ENCODE measurements around the gene AUTS2. TPM values are rescaled to one million over a fixed set of nuclear protein-coding genes. Genes with fewer than 3 reads are reported as not detected.
A peak's percentile ranks its signal among the peaks of the same experiment; 100 is the strongest.

The AUTS2 gene
- total and polyA plus RNA-seq, 5 donors: 7.0 to 15.4 (median 10.6) TPM

- Histone ChIP-seq H3K4me3 (ENCODE audit: low read length) (no peak overlapping the region), H3K27me3 (ENCODE audit: control insufficient read depth, insufficient read depth) (no peaks in the 10 kb centered on the region), H3K27ac (ENCODE audit: low read length) (no peak overlapping the region), H3K9me3 (ENCODE audit: control insufficient read depth, low read length) (no peaks in the 10 kb centered on the region), H3K4me1 (ENCODE audit: control insufficient read depth, insufficient read depth, low read length) (no peaks in the 10 kb centered on the region)
- DNase-seq (no peak), ATAC-seq (peak in 1 of 2 donors; percentile 50)
- intact Hi-C loops (cut with DNase I): loop anchor here in 1 of 4 donors (10.0 kb wide), 1 partner anchor 475 kb away; no protein-coding TSS in a partner anchor
- 47% methylated on average over 6 of the region's 6 CpGs for WGBS
Observed at GRCh38 chr7:69889976-69890351, 291.7 kb downstream of the AUTS2 start.

GRCh38 chr7:69892790-69893189 is 294.5 kb downstream of the AUTS2 start:
- DNase-seq (no peak), ATAC-seq (no peak)
- Histone ChIP-seq H3K27me3 (ENCODE audit: control insufficient read depth, insufficient read depth) (no peaks in the 10 kb centered on the region), H3K4me3 (ENCODE audit: low read length) (no peak overlapping the region), H3K27ac (ENCODE audit: low read length) (no peak overlapping the region), H3K4me1 (ENCODE audit: control insufficient read depth, insufficient read depth, low read length) (no peaks in the 10 kb centered on the region), H3K9me3 (ENCODE audit: control insufficient read depth, low read length) (no peaks in the 10 kb centered on the region)
- intact Hi-C loops (cut with DNase I): loop anchor here in 1 of 4 donors (10.0 kb wide), 1 partner anchor 478 kb away; no protein-coding TSS in a partner anchor

- no peak for DNase-seq
- H3K9me3 ChIP-seq (ENCODE audit: control insufficient read depth, low read length): no peaks in the 10 kb centered on the region
- no peak overlapping the region for H3K4me3 ChIP-seq (ENCODE audit: low read length)
- 66% methylated on average over 3 of the region's 3 CpGs for WGBS
- intact Hi-C loops (cut with DNase I): loop anchor here in 1 of 4 donors (10.0 kb wide), 1 partner anchor 479 kb away; no protein-coding TSS in a partner anchor
- H3K27me3 ChIP-seq (ENCODE audit: control insufficient read depth, insufficient read depth): no peaks in the 10 kb centered on the region
- H3K27ac ChIP-seq (ENCODE audit: low read length): no peak overlapping the region
- ATAC-seq: peak; percentile 55 to 68
- no peaks in the 10 kb centered on the region for H3K4me1 ChIP-seq (ENCODE audit: control insufficient read depth, insufficient read depth, low read length)
Observed at GRCh38 chr7:69893906-69894305, 295.6 kb downstream of the AUTS2 start.

GRCh38 chr7:69895446-69895845 is 297.2 kb downstream of the AUTS2 start:
- intact Hi-C loops (cut with DNase I): loop anchor here in 1 of 4 donors (10.0 kb wide), 1 partner anchor 481 kb away; no protein-coding TSS in a partner anchor
- ATAC-seq: no peak
- 88% methylated on average over 2 of the region's 2 CpGs for WGBS
- Histone ChIP-seq H3K27ac (ENCODE audit: low read length) (no peak overlapping the region), H3K9me3 (ENCODE audit: control insufficient read depth, low read length) (no peaks in the 10 kb centered on the region), H3K4me3 (ENCODE audit: low read length) (no peak overlapping the region), H3K27me3 (ENCODE audit: control insufficient read depth, insufficient read depth) (no peaks in the 10 kb centered on the region), H3K4me1 (ENCODE audit: control insufficient read depth, insufficient read depth, low read length) (no peaks in the 10 kb centered on the region)
- DNase-seq: no peak

- H3K27me3 ChIP-seq (ENCODE audit: control insufficient read depth, insufficient read depth): no peaks in the 10 kb centered on the region
- intact Hi-C loops (cut with DNase I): loop anchor here in 1 of 4 donors (10.0 kb wide), 1 partner anchor 481 kb away; no protein-coding TSS in a partner anchor
- H3K4me1 ChIP-seq (ENCODE audit: control insufficient read depth, insufficient read depth, low read length): no peaks in the 10 kb centered on the region
- H3K27ac ChIP-seq (ENCODE audit: low read length): no peak overlapping the region
- DNase-seq: no peak
- 89% methylated on average over 5 of the region's 5 CpGs for WGBS
- no peaks in the 10 kb centered on the region for H3K9me3 ChIP-seq (ENCODE audit: control insufficient read depth, low read length)
- no peak for ATAC-seq
- no peak overlapping the region for H3K4me3 ChIP-seq (ENCODE audit: low read length)
Observed at GRCh38 chr7:69896121-69896520, 297.8 kb downstream of the AUTS2 start.

- intact Hi-C loops (cut with DNase I): loop anchor here in 1 of 4 donors (10.0 kb wide), 1 partner anchor 483 kb away; no protein-coding TSS in a partner anchor
- WGBS: 83% methylated on average over 2 of the region's 2 CpGs
Observed at GRCh38 chr7:69898189-69898588, 299.9 kb downstream of the AUTS2 start.

GRCh38 chr7:69903410-69903809 is 305.1 kb downstream of the AUTS2 start:
- no peak overlapping the region for H3K27ac ChIP-seq (ENCODE audit: low read length)
- H3K4me1 ChIP-seq (ENCODE audit: control insufficient read depth, insufficient read depth, low read length): no peaks in the 10 kb centered on the region
- H3K4me3 ChIP-seq (ENCODE audit: low read length): no peak overlapping the region
- no peaks in the 10 kb centered on the region for H3K27me3 ChIP-seq (ENCODE audit: control insufficient read depth, insufficient read depth)
- no peaks in the 10 kb centered on the region for H3K9me3 ChIP-seq (ENCODE audit: control insufficient read depth, low read length)
- ATAC-seq (no peak), DNase-seq (no peak)
- intact Hi-C loops (cut with DNase I): no loop called here

More at GRCh38 chr7:69898189-69898588, 299.9 kb downstream of the AUTS2 start:
- Histone ChIP-seq H3K4me1 (ENCODE audit: control insufficient read depth, insufficient read depth, low read length) (no peaks in the 10 kb centered on the region), H3K4me3 (ENCODE audit: low read length) (no peak overlapping the region), H3K27ac (ENCODE audit: low read length) (no peak overlapping the region), H3K27me3 (ENCODE audit: control insufficient read depth, insufficient read depth) (no peaks in the 10 kb centered on the region), H3K9me3 (ENCODE audit: control insufficient read depth, low read length) (no peaks in the 10 kb centered on the region)
- ATAC-seq: no peak
- DNase-seq: no peak

- H3K27ac ChIP-seq (ENCODE audit: low read length): no peak overlapping the region
- H3K4me3 ChIP-seq (ENCODE audit: low read length): no peak overlapping the region
- WGBS: 75% methylated on average over 8 of the region's 8 CpGs
- H3K4me1 ChIP-seq (ENCODE audit: control insufficient read depth, insufficient read depth, low read length): no peaks in the 10 kb centered on the region
- DNase-seq: no peak
- H3K9me3 ChIP-seq (ENCODE audit: control insufficient read depth, low read length): no peaks in the 10 kb centered on the region
- no peaks in the 10 kb centered on the region for H3K27me3 ChIP-seq (ENCODE audit: control insufficient read depth, insufficient read depth)
- intact Hi-C loops (cut with DNase I): no loop called here
- no peak for ATAC-seq
Observed at GRCh38 chr7:69906283-69906995, 308.2 kb downstream of the AUTS2 start.

GRCh38 chr7:69907720-69908119 is 309.4 kb downstream of the AUTS2 start:
- H3K4me1 ChIP-seq (ENCODE audit: control insufficient read depth, insufficient read depth, low read length): no peaks in the 10 kb centered on the region
- no peak for ATAC-seq
- no peak overlapping the region for H3K4me3 ChIP-seq (ENCODE audit: low read length)
- H3K27me3 ChIP-seq (ENCODE audit: control insufficient read depth, insufficient read depth): no peaks in the 10 kb centered on the region
- no peak for DNase-seq
- intact Hi-C loops (cut with DNase I): no loop called here
- no peaks in the 10 kb centered on the region for H3K9me3 ChIP-seq (ENCODE audit: control insufficient read depth, low read length)
- H3K27ac ChIP-seq (ENCODE audit: low read length): no peak overlapping the region

GRCh38 chr7:69908454-69908853 is 310.2 kb downstream of the AUTS2 start:
- WGBS: 96% methylated on average over 1 of the region's 1 CpG

GRCh38 chr7:69910150-69910549 is 311.9 kb downstream of the AUTS2 start:
- Histone ChIP-seq H3K4me3 (ENCODE audit: low read length) (no peak overlapping the region), H3K27me3 (ENCODE audit: control insufficient read depth, insufficient read depth) (no peaks in the 10 kb centered on the region), H3K27ac (ENCODE audit: low read length) (no peak overlapping the region), H3K4me1 (ENCODE audit: control insufficient read depth, insufficient read depth, low read length) (no peaks in the 10 kb centered on the region), H3K9me3 (ENCODE audit: control insufficient read depth, low read length) (no peaks in the 10 kb centered on the region)
- intact Hi-C loops (cut with DNase I): no loop called here
- 94% methylated on average over 3 of the region's 3 CpGs for WGBS
- no peak for ATAC-seq
- DNase-seq: no peak

More at GRCh38 chr7:69908454-69908853, 310.2 kb downstream of the AUTS2 start:
- no peak for ATAC-seq
- no peaks in the 10 kb centered on the region for H3K4me1 ChIP-seq (ENCODE audit: control insufficient read depth, insufficient read depth, low read length)
- H3K4me3 ChIP-seq (ENCODE audit: low read length): no peak overlapping the region
- H3K27ac ChIP-seq (ENCODE audit: low read length): no peak overlapping the region
- H3K27me3 ChIP-seq (ENCODE audit: control insufficient read depth, insufficient read depth): no peaks in the 10 kb centered on the region
- no peak for DNase-seq
- intact Hi-C loops (cut with DNase I): no loop called here
- no peaks in the 10 kb centered on the region for H3K9me3 ChIP-seq (ENCODE audit: control insufficient read depth, low read length)

All from right cardiac atrium (tissue), 5 donors.